Astrocyte (in vitro differentiated cells and primary cell): ENCODE results near the gene CCDC117. TPM values are rescaled to one million over a fixed set of nuclear protein-coding genes. Genes with fewer than 3 reads are reported as not detected.

Experiments
- DNase-seq: peaks from one replicate; pipeline ENCODE4 v3.0.0-alpha.2; 2010; ENCODE audit warnings: low read depth
- FAIRE-seq: peaks from 2 replicates; lab custom pipeline; 2011; peaks lifted over from hg19 to GRCh38; lab: Jason Lieb, UNC
- H2AFZ ChIP-seq: 2 replicates; pipeline ENCODE4 v1.6.0; 2012; ENCODE audit warnings: low read depth, low read length, inconsistent platforms
- H3K27ac ChIP-seq: 2 replicates; pipeline ENCODE4 v1.5.1; 2011; ENCODE audit warnings: low read depth, low read length, inconsistent platforms
- H3K27me3 ChIP-seq: 2 replicates; pipeline ENCODE4 v1.6.0; 2011; ENCODE audit warnings: low read length, inconsistent platforms; ENCODE audit not compliant: insufficient read depth
- H3K36me3 ChIP-seq: 2 replicates; pipeline ENCODE4 v1.5.1; 2011; ENCODE audit warnings: low read length, inconsistent platforms; ENCODE audit not compliant: insufficient read depth
- H3K4me1 ChIP-seq: 2 replicates; pipeline ENCODE4 v1.5.1; 2011; ENCODE audit warnings: low read length, inconsistent platforms; ENCODE audit not compliant: insufficient read depth
- H3K4me2 ChIP-seq: 2 replicates; pipeline ENCODE4 v1.6.0; 2012; ENCODE audit warnings: low read length, inconsistent platforms
- H3K4me3 ChIP-seq: 2 replicates; pipeline ENCODE4 v1.5.1; 2011; ENCODE audit warnings: low read depth, mild to moderate bottlenecking, low read length, inconsistent platforms; ENCODE audit not compliant: insufficient read depth
- H3K79me2 ChIP-seq: 2 replicates; pipeline ENCODE4 v1.6.0; 2012; ENCODE audit warnings: mild to moderate bottlenecking, low read length, inconsistent platforms; ENCODE audit not compliant: insufficient read depth
- H3K9ac ChIP-seq: 2 replicates; pipeline ENCODE4 v1.6.0; 2012; ENCODE audit warnings: mild to moderate bottlenecking, low read length, inconsistent platforms
- H3K9me3 ChIP-seq: 2 replicates; pipeline ENCODE4 v1.5.1; 2012; ENCODE audit warnings: low read depth, mild to moderate bottlenecking, low read length, inconsistent platforms; ENCODE audit not compliant: insufficient read depth
- H4K20me1 ChIP-seq: 2 replicates; pipeline ENCODE4 v1.6.0; 2012; ENCODE audit warnings: low read length, inconsistent platforms; ENCODE audit not compliant: insufficient read depth
- H3K27ac Mint-ChIP-seq: one replicate; pipeline ENCODE4 v1.8.0; 2021; ENCODE audit warnings: mild to moderate bottlenecking, mixed read lengths; ENCODE audit not compliant: unreplicated experiment
- H3K27me3 Mint-ChIP-seq: one replicate; pipeline ENCODE4 v1.8.0; 2021; ENCODE audit warnings: low read depth, mixed read lengths; ENCODE audit not compliant: unreplicated experiment
- H3K36me3 Mint-ChIP-seq: one replicate; pipeline ENCODE4 v1.8.0; 2021; ENCODE audit warnings: low read depth, mixed read lengths; ENCODE audit not compliant: unreplicated experiment
- H3K4me1 Mint-ChIP-seq: one replicate; pipeline ENCODE4 v1.8.0; 2021; ENCODE audit warnings: low read depth, mixed read lengths; ENCODE audit not compliant: unreplicated experiment
- H3K4me3 Mint-ChIP-seq: one replicate; pipeline ENCODE4 v1.8.0; 2021; ENCODE audit warnings: mild to moderate bottlenecking, moderate library complexity, mixed read lengths; ENCODE audit not compliant: unreplicated experiment
- H3K9me3 Mint-ChIP-seq: one replicate; pipeline ENCODE4 v1.8.0; 2021; ENCODE audit warnings: mild to moderate bottlenecking, mixed read lengths; ENCODE audit not compliant: unreplicated experiment
- EZH2 ChIP-seq: IDR thresholded peaks from 2 replicates; pipeline ENCODE4 v1.6.1; 2012; ENCODE audit warnings: mild to moderate bottlenecking, low read length, inconsistent platforms; ENCODE audit not compliant: insufficient read depth
- total RNA-seq: library from RNA; stranded (reverse); gene quantifications from 2 replicates; pipeline ENCODE4 v1.2.1, GENCODE V29; 2021
- TF ChIP-seq, protein P1 (sequence below): IDR thresholded peaks from 2 replicates; pipeline ENCODE4 v1.5.1; 2011; ENCODE audit warnings: low read depth, mild to moderate bottlenecking, inconsistent platforms, low read length, moderate library complexity; ENCODE audit not compliant: insufficient read depth

The CCDC117 gene
- total RNA-seq, 1 donor from 2014 or later: 15.8 TPM

- peaks cover 72% of the 10 kb centered on the region for H4K20me1 ChIP-seq
- no peak overlapping the region for H3K27ac ChIP-seq
- Mint-ChIP-seq H3K36me3 (peaks cover 20% of the 10 kb centered on the region), H3K4me3 (peak overlapping the region; percentile 22), H3K27me3 (no peaks in the 10 kb centered on the region), H3K4me1 (peaks cover 17% of the 10 kb centered on the region), H3K9me3 (no peaks in the 10 kb centered on the region), H3K27ac (no peak overlapping the region)
- H2AFZ ChIP-seq: no peak overlapping the region
- H3K4me1 ChIP-seq: peaks cover 14% of the 10 kb centered on the region
- no peaks in the 10 kb centered on the region for H3K27me3 ChIP-seq
- FAIRE-seq (no peak), DNase-seq (no peak)
- peaks cover 62% of the 10 kb centered on the region for H3K79me2 ChIP-seq
- H3K36me3 ChIP-seq: peaks cover 50% of the 10 kb centered on the region
- no peak for TF ChIP-seq EZH2
- TF ChIP-seq, protein P1, sequence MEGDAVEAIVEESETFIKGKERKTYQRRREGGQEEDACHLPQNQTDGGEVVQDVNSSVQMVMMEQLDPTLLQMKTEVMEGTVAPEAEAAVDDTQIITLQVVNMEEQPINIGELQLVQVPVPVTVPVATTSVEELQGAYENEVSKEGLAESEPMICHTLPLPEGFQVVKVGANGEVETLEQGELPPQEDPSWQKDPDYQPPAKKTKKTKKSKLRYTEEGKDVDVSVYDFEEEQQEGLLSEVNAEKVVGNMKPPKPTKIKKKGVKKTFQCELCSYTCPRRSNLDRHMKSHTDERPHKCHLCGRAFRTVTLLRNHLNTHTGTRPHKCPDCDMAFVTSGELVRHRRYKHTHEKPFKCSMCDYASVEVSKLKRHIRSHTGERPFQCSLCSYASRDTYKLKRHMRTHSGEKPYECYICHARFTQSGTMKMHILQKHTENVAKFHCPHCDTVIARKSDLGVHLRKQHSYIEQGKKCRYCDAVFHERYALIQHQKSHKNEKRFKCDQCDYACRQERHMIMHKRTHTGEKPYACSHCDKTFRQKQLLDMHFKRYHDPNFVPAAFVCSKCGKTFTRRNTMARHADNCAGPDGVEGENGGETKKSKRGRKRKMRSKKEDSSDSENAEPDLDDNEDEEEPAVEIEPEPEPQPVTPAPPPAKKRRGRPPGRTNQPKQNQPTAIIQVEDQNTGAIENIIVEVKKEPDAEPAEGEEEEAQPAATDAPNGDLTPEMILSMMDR: no peak
- no peak overlapping the region for H3K4me3 ChIP-seq
- no peak overlapping the region for H3K9ac ChIP-seq
- H3K4me2 ChIP-seq: no peak overlapping the region
- H3K9me3 ChIP-seq: no peaks in the 10 kb centered on the region
These were observed 22.7 kb downstream of the CCDC117 start for GRCh38 chr22:28795071-28795693.

GRCh38 chr22:28795932-28796856, 23.7 kb downstream of the CCDC117 start:
- peak overlapping the region; percentile 12 for H3K27ac Mint-ChIP-seq
- Histone ChIP-seq H3K36me3 (peaks cover 50% of the 10 kb centered on the region), H3K9ac (peak overlapping the region; percentile 36), H3K27ac (no peak overlapping the region), H3K4me3 (no peak overlapping the region), H3K4me1 (peaks cover 14% of the 10 kb centered on the region), H4K20me1 (peaks cover 66% of the 10 kb centered on the region), H3K79me2 (peaks cover 71% of the 10 kb centered on the region), H3K27me3 (no peaks in the 10 kb centered on the region), H2AFZ (no peak overlapping the region), H3K9me3 (no peaks in the 10 kb centered on the region), H3K4me2 (peak overlapping the region; percentile 2)
- peaks cover 20% of the 10 kb centered on the region for H3K36me3 Mint-ChIP-seq
- TF ChIP-seq, protein P1: no peak
- TF ChIP-seq EZH2: no peak
- H3K4me1 Mint-ChIP-seq: peaks cover 17% of the 10 kb centered on the region
- H3K9me3 Mint-ChIP-seq: peaks cover 2% of the 10 kb centered on the region
- peak overlapping the region; percentile 93 for H3K4me3 Mint-ChIP-seq
- FAIRE-seq (no peak), DNase-seq (no peak)
- H3K27me3 Mint-ChIP-seq: no peaks in the 10 kb centered on the region
